CD4-positive, alpha-beta memory T cell (primary cell): ENCODE measurements around the gene CCR2. TPM values are rescaled to one million over a fixed set of nuclear protein-coding genes. Genes with fewer than 3 reads are reported as not detected.

Experiments used
- CTCF ChIA-PET: fragments of 350-600 bp; sonication (Branson Sonifier 250); formaldehyde crosslinking; loops from one replicate; lab custom pipeline; 2021; ENCODE audit warnings: inconsistent platforms; ENCODE audit not compliant: partially characterized antibody; lab: Charles Lee
- POLR2A ChIA-PET: fragments of 350-600 bp; sonication (Branson Sonifier 250); formaldehyde crosslinking; loops from one replicate; lab custom pipeline; 2021; ENCODE audit not compliant: partially characterized antibody; lab: Charles Lee
- DNase-seq, 5 donors: peaks; one replicate each; pipeline versions ENCODE4 v3.0.0 to v3.0.0-alpha.2; 2020 to 2022; ENCODE audit warnings: mixed read lengths in 1 of 5
- H3K27ac ChIP-seq: one replicate; pipeline ENCODE4 v1.7.0; 2013; ENCODE audit warnings: low read depth, low read length
- H3K27me3 ChIP-seq: 2 replicates; pipeline ENCODE4 v1.7.0; 2013; ENCODE audit warnings: mild to moderate bottlenecking, low read length, moderate library complexity; ENCODE audit not compliant: insufficient read depth
- H3K36me3 ChIP-seq: 2 replicates; pipeline ENCODE4 v1.7.0; 2013; ENCODE audit warnings: mild to moderate bottlenecking, low read length, moderate library complexity; ENCODE audit not compliant: insufficient read depth
- H3K4me1 ChIP-seq: 2 replicates; pipeline ENCODE4 v1.7.0; 2013; ENCODE audit warnings: mild to moderate bottlenecking, low read length, moderate library complexity; ENCODE audit not compliant: insufficient read depth
- H3K4me3 ChIP-seq, 2 donors: one replicate each; pipeline ENCODE4 v1.7.0; 2013; ENCODE audit warnings: low read length in 2 of 2, mild to moderate bottlenecking in 1 of 2
- H3K9me3 ChIP-seq, 2 donors: one replicate each; pipeline ENCODE4 v1.7.0; 2013; ENCODE audit warnings: low read length in 2 of 2, control low read depth in 1 of 2; ENCODE audit not compliant: control insufficient read depth in 1 of 2
- H3K27ac Mint-ChIP-seq, 7 donors: one replicate each; pipeline ENCODE4 v1.8.0; 2020 to 2021; ENCODE audit warnings: mixed read lengths in 7 of 7, mild to moderate bottlenecking in 6 of 7, inconsistent platforms in 3 of 7, moderate library complexity in 3 of 7
- H3K27me3 Mint-ChIP-seq, 2 donors: one replicate each; pipeline ENCODE4 v1.8.0; 2020 to 2021; ENCODE audit warnings: mixed read lengths in 2 of 2
- H3K36me3 Mint-ChIP-seq, 2 donors: one replicate each; pipeline ENCODE4 v1.8.0; 2020 to 2021; ENCODE audit warnings: mixed read lengths in 2 of 2, inconsistent platforms in 1 of 2, mild to moderate bottlenecking in 1 of 2
- H3K4me1 Mint-ChIP-seq, 4 donors: one replicate each; pipeline ENCODE4 v1.8.0; 2020 to 2021; ENCODE audit warnings: mixed read lengths in 4 of 4, mild to moderate bottlenecking in 1 of 4
- H3K4me3 Mint-ChIP-seq, 8 donors: one replicate each; pipeline ENCODE4 v1.8.0; 2020 to 2021; ENCODE audit warnings: mixed read lengths in 8 of 8, mild to moderate bottlenecking in 7 of 8, moderate library complexity in 6 of 8, inconsistent platforms in 3 of 8
- H3K9me3 Mint-ChIP-seq, 8 donors: one replicate each; pipeline ENCODE4 v1.8.0; 2020 to 2021; ENCODE audit warnings: mixed read lengths in 8 of 8, mild to moderate bottlenecking in 5 of 8, inconsistent platforms in 3 of 8, moderate library complexity in 1 of 8
- intact Hi-C: fragments of 100-400 bp; cut with micrococcal nuclease; formaldehyde crosslinking; loops from one replicate; pipeline ENCODE4 v1.15.1; 2023
- polyA plus RNA-seq, 2 donors: library from polyadenylated mRNA; unstranded; fragments of 300-500 nt; fragmentation: Illumina TruSeq; gene quantifications; one replicate each; pipeline ENCODE4 v1.2.3, GENCODE V29; 2021
- total RNA-seq, 2 experiments: library from RNA; stranded (reverse); gene quantifications; one replicate each; pipeline ENCODE4 v1.2.3, GENCODE V29; 2021

The CCR2 gene
- total and polyA plus RNA-seq, 4 experiments from 2014 or later, result 16.3 to 64.7 (median 29.0) TPM

- POLR2A ChIA-PET, result interaction anchor here (0.5 to 7.4 kb wide), 15 partner anchors 12 to 429 kb away, joined by 3 to 109 read pairs (median 7); partner anchors contain the start of genes CCR2 and CXCR6
- intact Hi-C loops, result loop anchor here (2.0 to 10.0 kb wide), 2 partner anchors 187 to 607 kb away; no protein-coding TSS in a partner anchor
Observed at GRCh38 chr3:46371519-46372340, 17.8 kb downstream of the CCR2 start.

GRCh38 chr3:46372492-46373359, 18.8 kb downstream of the CCR2 start:
- no peaks in the 10 kb centered on the region for H3K36me3 ChIP-seq
- intact Hi-C loops, result loop anchor here (10.0 kb wide), 1 partner anchor 608 kb away; no protein-coding TSS in a partner anchor
- ChIA-PET CTCF (interaction anchor here (1.0 to 13.1 kb wide), 17 partner anchors 9 to 433 kb away, joined by 3 to 275 read pairs (median 12); partner anchors contain the start of gene CCR2), POLR2A (interaction anchor here (0.5 to 7.4 kb wide), 12 partner anchors 11 to 441 kb away, joined by 3 to 109 read pairs (median 6); partner anchors contain the start of genes CCR2 and CXCR6)
- no peaks in the 10 kb centered on the region for H3K27me3 Mint-ChIP-seq
- H3K9me3 Mint-ChIP-seq, result peaks cover 0 to 2% (median 0%) of the 10 kb centered on the region in 8 donors
- DNase-seq, result peak in 4 of 5 donors; percentile 40 to 55 (median 46)
- peak overlapping the region in 1 of 2 donors; percentile 45 for H3K4me3 ChIP-seq
- no peaks in the 10 kb centered on the region for H3K9me3 ChIP-seq
- peak overlapping the region; percentile 67 to 85 (median 80) for H3K4me3 Mint-ChIP-seq
- H3K36me3 Mint-ChIP-seq, result peaks cover 0 to 14% of the 10 kb centered on the region in 2 donors
- H3K4me1 ChIP-seq, result peaks cover 92% of the 10 kb centered on the region
- H3K27ac ChIP-seq, result no peak overlapping the region
- peak overlapping the region; percentile 43 to 93 (median 89) for H3K27ac Mint-ChIP-seq
- no peaks in the 10 kb centered on the region for H3K27me3 ChIP-seq
- peaks cover 58 to 96% (median 81%) of the 10 kb centered on the region in 4 donors for H3K4me1 Mint-ChIP-seq

More at GRCh38 chr3:46371519-46372340, 17.8 kb downstream of the CCR2 start:
- H3K36me3 Mint-ChIP-seq, result peaks cover 0 to 14% of the 10 kb centered on the region in 2 donors
- Histone ChIP-seq H3K27me3 (no peaks in the 10 kb centered on the region), H3K9me3 (no peaks in the 10 kb centered on the region), H3K36me3 (no peaks in the 10 kb centered on the region), H3K27ac (no peak overlapping the region), H3K4me3 (peak overlapping the region; percentile 12 to 45), H3K4me1 (peaks cover 94% of the 10 kb centered on the region)
- peaks cover 0 to 2% (median 0%) of the 10 kb centered on the region in 8 donors for H3K9me3 Mint-ChIP-seq
- H3K27ac Mint-ChIP-seq, result peak overlapping the region; percentile 69 to 93 (median 81)
- H3K4me3 Mint-ChIP-seq, result peak overlapping the region; percentile 67 to 85 (median 80)
- peaks cover 59 to 96% (median 80%) of the 10 kb centered on the region in 4 donors for H3K4me1 Mint-ChIP-seq
- CTCF ChIA-PET, result interaction anchor here (0.9 to 13.1 kb wide), 20 partner anchors 10 to 432 kb away, joined by 3 to 275 read pairs (median 18); partner anchors contain the start of genes CCR1, CCR2 and CXCR6
- no peaks in the 10 kb centered on the region for H3K27me3 Mint-ChIP-seq
- no peak for DNase-seq

- Histone ChIP-seq H3K9me3 (no peaks in the 10 kb centered on the region), H3K27ac (no peak overlapping the region), H3K36me3 (no peaks in the 10 kb centered on the region), H3K27me3 (no peaks in the 10 kb centered on the region), H3K4me3 (no peak overlapping the region), H3K4me1 (peaks cover 71% of the 10 kb centered on the region)
- intact Hi-C loops, result loop anchor here (10.0 kb wide), 1 partner anchor 610 kb away; no protein-coding TSS in a partner anchor
- DNase-seq, result no peak
- Mint-ChIP-seq H3K27ac (peak overlapping the region; percentile 68 to 86 (median 80)), H3K36me3 (peaks cover 0 to 14% of the 10 kb centered on the region in 2 donors), H3K4me3 (peak overlapping the region; percentile 29 to 84 (median 74)), H3K4me1 (peaks cover 44 to 82% (median 67%) of the 10 kb centered on the region in 4 donors), H3K9me3 (peaks cover 0 to 2% (median 0%) of the 10 kb centered on the region in 8 donors), H3K27me3 (no peaks in the 10 kb centered on the region)
- ChIA-PET CTCF (interaction anchor here (0.9 to 13.1 kb wide), 6 partner anchors 69 to 293 kb away, joined by 3 to 267 read pairs (median 5); no protein-coding TSS in a partner anchor), POLR2A (interaction anchor here (0.6 to 1.3 kb wide), 6 partner anchors 20 to 298 kb away, joined by 3 to 7 read pairs (median 3); no protein-coding TSS in a partner anchor)
Observed at GRCh38 chr3:46374755-46375154, 20.8 kb downstream of the CCR2 start.

GRCh38 chr3:46375218-46375617, 21.3 kb downstream of the CCR2 start:
- intact Hi-C loops, result loop anchor here (10.0 kb wide), 1 partner anchor 610 kb away; no protein-coding TSS in a partner anchor
- Mint-ChIP-seq H3K27me3 (no peaks in the 10 kb centered on the region), H3K4me1 (peaks cover 42 to 81% (median 65%) of the 10 kb centered on the region in 4 donors), H3K4me3 (peak overlapping the region in 7 of 8 donors; percentile 29 to 84 (median 73)), H3K27ac (peak overlapping the region; percentile 56 to 86 (median 75)), H3K9me3 (peaks cover 0 to 2% (median 0%) of the 10 kb centered on the region in 8 donors), H3K36me3 (peaks cover 0 to 14% of the 10 kb centered on the region in 2 donors)
- no peaks in the 10 kb centered on the region for H3K9me3 ChIP-seq
- no peak for DNase-seq
- ChIA-PET CTCF (interaction anchor here (1.2 to 13.1 kb wide), 5 partner anchors 81 to 293 kb away, joined by 3 to 267 read pairs (median 6); no protein-coding TSS in a partner anchor), POLR2A (interaction anchor here (0.7 to 1.3 kb wide), 5 partner anchors 21 to 298 kb away, joined by 3 to 7 read pairs (median 3); no protein-coding TSS in a partner anchor)
- no peak overlapping the region for H3K4me3 ChIP-seq
- H3K27ac ChIP-seq, result peak overlapping the region; percentile 18
- H3K27me3 ChIP-seq, result no peaks in the 10 kb centered on the region
- H3K36me3 ChIP-seq, result no peaks in the 10 kb centered on the region
- peaks cover 67% of the 10 kb centered on the region for H3K4me1 ChIP-seq

GRCh38 chr3:46375814-46376213, 21.9 kb downstream of the CCR2 start:
- peaks cover 0 to 2% (median 0%) of the 10 kb centered on the region in 8 donors for H3K9me3 Mint-ChIP-seq
- H3K36me3 Mint-ChIP-seq, result peaks cover 0 to 14% of the 10 kb centered on the region in 2 donors
- Histone ChIP-seq H3K4me1 (peaks cover 66% of the 10 kb centered on the region), H3K36me3 (no peaks in the 10 kb centered on the region), H3K27me3 (no peaks in the 10 kb centered on the region), H3K27ac (peak overlapping the region; percentile 18), H3K4me3 (no peak overlapping the region), H3K9me3 (no peaks in the 10 kb centered on the region)
- H3K4me3 Mint-ChIP-seq, result peak overlapping the region; percentile 13 to 74 (median 60)
- intact Hi-C loops, result loop anchor here (10.0 kb wide), 1 partner anchor 611 kb away; no protein-coding TSS in a partner anchor
- CTCF ChIA-PET, result interaction anchor here (1.2 to 13.1 kb wide), 4 partner anchors 82 to 294 kb away, joined by 3 to 267 read pairs (median 31); no protein-coding TSS in a partner anchor
- H3K27me3 Mint-ChIP-seq, result no peaks in the 10 kb centered on the region
- DNase-seq, result no peak
- peak overlapping the region in 6 of 7 donors; percentile 9 to 87 (median 74) for H3K27ac Mint-ChIP-seq
- POLR2A ChIA-PET, result interaction anchor here (1.0 to 1.1 kb wide), 2 partner anchors 91 to 299 kb away, joined by 3 to 4 read pairs; no protein-coding TSS in a partner anchor
- H3K4me1 Mint-ChIP-seq, result peaks cover 43 to 81% (median 65%) of the 10 kb centered on the region in 4 donors
